Activated CD4-positive, alpha-beta T cell treated with anti-CD3 and anti-CD28 coated beads for 36 hours (primary cell): ENCODE data around the gene WDR76. TPM values are rescaled to one million over a fixed set of nuclear protein-coding genes. Genes with fewer than 3 reads are reported as not detected.

Experiments
- ATAC-seq: fragments of 200-7000 bp; cut with Tn5 transposase; one replicate; pipeline ENCODE4 v1.10.0; 2021; ENCODE audit warnings: mild to moderate bottlenecking, moderate library complexity
- CTCF ChIA-PET: fragments of 350-600 bp; sonication (Branson Sonifier 250); formaldehyde crosslinking; loops from one replicate; lab custom pipeline; 2021; ENCODE audit warnings: antibody characterized with exemption; lab: Charles Lee
- POLR2A ChIA-PET: fragments of 350-600 bp; sonication (Branson Sonifier 250); formaldehyde crosslinking; loops from one replicate; lab custom pipeline; 2021; ENCODE audit warnings: antibody characterized with exemption, inconsistent platforms; lab: Charles Lee
- DNase-seq: peaks from one replicate; pipeline ENCODE4 v3.0.0-alpha.2; 2020
- H3K27ac Mint-ChIP-seq: one replicate; pipeline ENCODE4 v1.8.0; 2021; ENCODE audit warnings: mixed read lengths
- H3K27me3 Mint-ChIP-seq: one replicate; pipeline ENCODE4 v1.8.0; 2021; ENCODE audit warnings: mixed read lengths
- H3K36me3 Mint-ChIP-seq: one replicate; pipeline ENCODE4 v1.8.0; 2021; ENCODE audit warnings: low read depth, mixed read lengths
- H3K4me1 Mint-ChIP-seq: one replicate; pipeline ENCODE4 v1.8.0; 2021; ENCODE audit warnings: mixed read lengths
- H3K4me3 Mint-ChIP-seq: one replicate; pipeline ENCODE4 v1.8.0; 2021; ENCODE audit warnings: mild to moderate bottlenecking, moderate library complexity, mixed read lengths
- H3K9me3 Mint-ChIP-seq: one replicate; pipeline ENCODE4 v1.8.0; 2021; ENCODE audit warnings: low read depth, mixed read lengths
- intact Hi-C, 2 experiments: fragments of 100-400 bp; cut with DNase I in 1 of 2; cut with micrococcal nuclease in 1 of 2; formaldehyde crosslinking; loops; one replicate each; pipeline versions ENCODE4 v1.14.2 to v1.15.1; 2022 to 2024; cut with DNase I, micrococcal nuclease
- total RNA-seq, 2 experiments: library from RNA; stranded (reverse); gene quantifications; one replicate each; pipeline ENCODE4 v1.2.3, GENCODE V29; 2021

The WDR76 gene
- 10 to 100 TPM; 75.4 to 95.2 TPM for total RNA-seq

- no peaks in the 10 kb centered on the region for H3K27me3 Mint-ChIP-seq
- DNase-seq (peak; percentile 90), ATAC-seq (peak; percentile 68)
- peaks cover 55% of the 10 kb centered on the region for H3K4me1 Mint-ChIP-seq
- ChIA-PET CTCF (interaction anchor here (0.6 kb wide), 1 partner anchor 36 kb away, joined by 4 read pairs; no protein-coding TSS in a partner anchor), POLR2A (interaction anchor here (2.0 kb wide), 1 partner anchor 27 kb away, joined by 12 read pairs; the partner anchor contains the start of genes HYPK and SERINC4)
- H3K36me3 Mint-ChIP-seq, result peaks cover 52% of the 10 kb centered on the region
- H3K4me3 Mint-ChIP-seq, result peak within 1 kb of the TSS; percentile 80
- intact Hi-C loops, result loop anchor here in 1 of 2 experiments (2.0 to 10.0 kb wide), 5 partner anchors 371 to 708 kb away; partner anchors contain the start of genes CTDSPL2, EIF3J, FRMD5 and GOLM2
- H3K9me3 Mint-ChIP-seq, result no peaks in the 10 kb centered on the region
- H3K27ac Mint-ChIP-seq, result peak within 1 kb of the TSS; percentile 95
These were observed at the start of gene WDR76 for GRCh38 chr15:43826508-43827341. TSS of gene WDR76 (plus strand) at chr15:43827002. CDS start at chr15:43827033, 31 bp downstream.

- Mint-ChIP-seq H3K36me3 (peaks cover 9% of the 10 kb centered on the region), H3K27ac (peak overlapping the region; percentile 92), H3K4me1 (peaks cover 19% of the 10 kb centered on the region), H3K9me3 (no peaks in the 10 kb centered on the region), H3K4me3 (peak overlapping the region; percentile 78), H3K27me3 (no peaks in the 10 kb centered on the region)
- ChIA-PET CTCF (interaction anchor here (0.5 to 1.9 kb wide), 16 partner anchors 8 to 203 kb away, joined by 3 to 11 read pairs (median 4); partner anchors contain the start of genes HYPK, MFAP1, SERF2 and SERINC4), POLR2A (interaction anchor here (0.6 to 1.7 kb wide), 12 partner anchors 15 to 133 kb away, joined by 3 to 8 read pairs (median 4); partner anchors contain the start of genes HYPK, MFAP1, SERF2 and SERINC4)
- DNase-seq, result peak; percentile 94
- peak; percentile 84 for ATAC-seq
- intact Hi-C loops, result loop anchor here (1.0 to 10.0 kb wide), 9 partner anchors 15 to 592 kb away; partner anchors contain the start of genes PDIA3 (in 2 of the 2), SERF2 (in 2 of the 2), CCNDBP1 (in 1 of the 2) and MAP1A (in 1 of the 2)
These were observed 49.4 kb upstream of the WDR76 start for GRCh38 chr15:43777267-43777914.

- DNase-seq (no peak), ATAC-seq (no peak)
- no peaks in the 10 kb centered on the region for H3K9me3 Mint-ChIP-seq
- H3K4me1 Mint-ChIP-seq, result peaks cover 19% of the 10 kb centered on the region
- no peaks in the 10 kb centered on the region for H3K27me3 Mint-ChIP-seq
- intact Hi-C loops, result loop anchor here in 1 of 2 experiments (10.0 kb wide), 1 partner anchor 264 kb away; the partner anchor contains the start of gene MAP1A
- ChIA-PET POLR2A (no interaction called here), CTCF (interaction anchor here (1.3 to 1.5 kb wide), 3 partner anchors 9 to 14 kb away, joined by 3 to 7 read pairs (median 5); partner anchors contain the start of gene SERF2)
- H3K36me3 Mint-ChIP-seq, result no peaks in the 10 kb centered on the region
- no peak overlapping the region for H3K4me3 Mint-ChIP-seq
- peak overlapping the region; percentile 8 for H3K27ac Mint-ChIP-seq
These were observed 47.8 kb upstream of the WDR76 start for GRCh38 chr15:43779016-43779415.

GRCh38 chr15:43789409-43789808 lies 37.4 kb upstream of the WDR76 start:
- H3K27ac Mint-ChIP-seq, result no peak overlapping the region
- intact Hi-C loops, result no loop called here
- CTCF ChIA-PET, result interaction anchor here (0.6 to 2.2 kb wide), 5 partner anchors 11 to 373 kb away, joined by 3 to 11 read pairs (median 5); partner anchors contain the start of gene ELL3
- H3K36me3 Mint-ChIP-seq, result peaks cover 22% of the 10 kb centered on the region
- no peaks in the 10 kb centered on the region for H3K9me3 Mint-ChIP-seq
- H3K4me1 Mint-ChIP-seq, result peaks cover 19% of the 10 kb centered on the region
- no peaks in the 10 kb centered on the region for H3K27me3 Mint-ChIP-seq
- no peak overlapping the region for H3K4me3 Mint-ChIP-seq
- no peak for ATAC-seq
- no peak for DNase-seq
- POLR2A ChIA-PET, result interaction anchor here (0.7 kb wide), 1 partner anchor 496 kb away, joined by 3 read pairs; no protein-coding TSS in a partner anchor

GRCh38 chr15:43791993-43792760 lies 34.6 kb upstream of the WDR76 start, which contains the start of gene SERF2:
TSS of gene SERF2 (plus strand) at chr15:43792320. CDS start at chr15:43792377, 57 bp downstream.
- peaks cover 46% of the 10 kb centered on the region for H3K36me3 Mint-ChIP-seq
- POLR2A ChIA-PET, result interaction anchor here (1.4 to 1.8 kb wide), 2 partner anchors 8 to 15 kb away, joined by 3 to 8 read pairs; partner anchors contain the start of genes ELL3 and HYPK
- H3K9me3 Mint-ChIP-seq, result no peaks in the 10 kb centered on the region
- peaks cover 35% of the 10 kb centered on the region for H3K4me1 Mint-ChIP-seq
- intact Hi-C loops, result loop anchor here (1.0 to 5.0 kb wide), 10 partner anchors 8 to 635 kb away; partner anchors contain the start of genes HYPK (in 2 of the 2), MFAP1 (in 2 of the 2), PDIA3 (in 2 of the 2) and SERINC4 (in 2 of the 2)
- no peaks in the 10 kb centered on the region for H3K27me3 Mint-ChIP-seq
- peak; percentile 100 for DNase-seq
- H3K4me3 Mint-ChIP-seq, result peak within 1 kb of the TSS; percentile 97
- CTCF ChIA-PET, result interaction anchor here (1.3 to 2.8 kb wide), 4 partner anchors 14 to 32 kb away, joined by 4 to 10 read pairs (median 4); partner anchors contain the start of genes ELL3 and MFAP1
- peak within 1 kb of the TSS; percentile 97 for H3K27ac Mint-ChIP-seq
- peak; percentile 98 for ATAC-seq

GRCh38 chr15:43792761-43793476 lies 33.9 kb upstream of the WDR76 start:
- H3K36me3 Mint-ChIP-seq, result peaks cover 49% of the 10 kb centered on the region
- intact Hi-C loops, result loop anchor here (1.0 to 5.0 kb wide), 10 partner anchors 7 to 634 kb away; partner anchors contain the start of genes HYPK (in 2 of the 2), MFAP1 (in 2 of the 2), PDIA3 (in 2 of the 2) and SERINC4 (in 2 of the 2)
- CTCF ChIA-PET, result interaction anchor here (0.6 to 1.5 kb wide), 5 partner anchors 15 to 32 kb away, joined by 3 to 5 read pairs (median 4); partner anchors contain the start of gene MFAP1
- POLR2A ChIA-PET, result interaction anchor here (0.6 to 1.8 kb wide), 3 partner anchors 11 to 32 kb away, joined by 3 to 8 read pairs (median 3); partner anchors contain the start of genes ELL3 and MFAP1
- H3K9me3 Mint-ChIP-seq, result no peaks in the 10 kb centered on the region
- H3K27me3 Mint-ChIP-seq, result no peaks in the 10 kb centered on the region
- peak overlapping the region; percentile 97 for H3K4me3 Mint-ChIP-seq
- peaks cover 37% of the 10 kb centered on the region for H3K4me1 Mint-ChIP-seq
- DNase-seq (peak; percentile 62), ATAC-seq (no peak)
- peak overlapping the region; percentile 97 for H3K27ac Mint-ChIP-seq

GRCh38 chr15:43793647-43794046 lies 33.2 kb upstream of the WDR76 start:
- Mint-ChIP-seq H3K9me3 (no peaks in the 10 kb centered on the region), H3K36me3 (peaks cover 55% of the 10 kb centered on the region), H3K27me3 (no peaks in the 10 kb centered on the region), H3K4me1 (peaks cover 43% of the 10 kb centered on the region), H3K27ac (peak overlapping the region; percentile 97), H3K4me3 (peak overlapping the region; percentile 97)
- ChIA-PET POLR2A (interaction anchor here (0.8 to 1.8 kb wide), 2 partner anchors 17 to 31 kb away, joined by 3 to 8 read pairs; partner anchors contain the start of genes ELL3 and MFAP1), CTCF (interaction anchor here (0.6 to 1.5 kb wide), 5 partner anchors 15 to 31 kb away, joined by 3 to 5 read pairs (median 4); partner anchors contain the start of gene MFAP1)
- ATAC-seq (no peak), DNase-seq (no peak)
- intact Hi-C loops, result loop anchor here in 1 of 2 experiments (5.0 kb wide), 1 partner anchor 46 kb away; the partner anchor contains the start of gene PDIA3

GRCh38 chr15:43794269-43795037 lies 32.3 kb upstream of the WDR76 start:
- intact Hi-C loops, result loop anchor here in 1 of 2 experiments (5.0 kb wide), 1 partner anchor 47 kb away; the partner anchor contains the start of gene PDIA3

More at GRCh38 chr15:43794269-43795037, 32.3 kb upstream of the WDR76 start:
- ATAC-seq, result no peak
- H3K27me3 Mint-ChIP-seq, result no peaks in the 10 kb centered on the region
- no peaks in the 10 kb centered on the region for H3K9me3 Mint-ChIP-seq
- H3K36me3 Mint-ChIP-seq, result peaks cover 62% of the 10 kb centered on the region
- H3K27ac Mint-ChIP-seq, result peak overlapping the region; percentile 97
- ChIA-PET POLR2A (interaction anchor here (2.1 kb wide), 1 partner anchor 10 kb away, joined by 5 read pairs; no protein-coding TSS in a partner anchor), CTCF (interaction anchor here (0.6 to 1.0 kb wide), 5 partner anchors 19 to 30 kb away, joined by 3 to 4 read pairs (median 3); partner anchors contain the start of gene MFAP1)
- no peak for DNase-seq
- H3K4me3 Mint-ChIP-seq, result peak overlapping the region; percentile 97
- peaks cover 51% of the 10 kb centered on the region for H3K4me1 Mint-ChIP-seq
